ENCODE results near the gene NSD2.

DNA sequence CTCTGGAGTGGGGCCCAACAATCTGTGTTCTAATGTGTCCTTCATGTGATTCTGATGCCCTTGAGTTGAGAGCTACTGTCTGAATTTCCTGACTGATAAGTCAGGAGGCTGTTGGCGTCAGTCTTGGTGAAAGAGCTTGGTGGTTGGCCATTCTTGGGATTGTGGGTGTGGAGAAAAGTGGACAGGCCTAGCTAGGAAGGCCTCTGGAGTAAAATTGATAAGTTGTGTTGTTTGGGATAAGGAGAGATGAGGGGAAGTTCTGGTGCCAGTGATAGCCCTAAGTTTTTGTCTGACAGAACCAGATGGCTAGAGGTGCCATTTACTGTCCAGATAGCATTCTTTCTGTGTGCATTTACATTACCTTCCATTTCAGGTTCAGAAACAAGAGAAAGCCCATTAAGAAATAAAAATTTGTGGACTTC is 11.7 kb downstream of the NSD2 start:
- no peak for TF ChIP-seq EZH2 (IDR thresholded peaks at IDR 0.05; ENCODE audit: low read length)
- TF ChIP-seq, protein P1, sequence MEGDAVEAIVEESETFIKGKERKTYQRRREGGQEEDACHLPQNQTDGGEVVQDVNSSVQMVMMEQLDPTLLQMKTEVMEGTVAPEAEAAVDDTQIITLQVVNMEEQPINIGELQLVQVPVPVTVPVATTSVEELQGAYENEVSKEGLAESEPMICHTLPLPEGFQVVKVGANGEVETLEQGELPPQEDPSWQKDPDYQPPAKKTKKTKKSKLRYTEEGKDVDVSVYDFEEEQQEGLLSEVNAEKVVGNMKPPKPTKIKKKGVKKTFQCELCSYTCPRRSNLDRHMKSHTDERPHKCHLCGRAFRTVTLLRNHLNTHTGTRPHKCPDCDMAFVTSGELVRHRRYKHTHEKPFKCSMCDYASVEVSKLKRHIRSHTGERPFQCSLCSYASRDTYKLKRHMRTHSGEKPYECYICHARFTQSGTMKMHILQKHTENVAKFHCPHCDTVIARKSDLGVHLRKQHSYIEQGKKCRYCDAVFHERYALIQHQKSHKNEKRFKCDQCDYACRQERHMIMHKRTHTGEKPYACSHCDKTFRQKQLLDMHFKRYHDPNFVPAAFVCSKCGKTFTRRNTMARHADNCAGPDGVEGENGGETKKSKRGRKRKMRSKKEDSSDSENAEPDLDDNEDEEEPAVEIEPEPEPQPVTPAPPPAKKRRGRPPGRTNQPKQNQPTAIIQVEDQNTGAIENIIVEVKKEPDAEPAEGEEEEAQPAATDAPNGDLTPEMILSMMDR (optimal IDR thresholded peaks at IDR 0.05 in 1 of 3, IDR thresholded peaks at IDR 0.05 in 1 of 3, conservative IDR thresholded peaks at IDR 0.05 in 1 of 3; ENCODE audit: extremely low read depth in 1 of 3, insufficient read depth in 2 of 3, low read length in 3 of 3), result no peak
